ENCODE data around the gene GRM8.

GRM8 gene

DNA sequence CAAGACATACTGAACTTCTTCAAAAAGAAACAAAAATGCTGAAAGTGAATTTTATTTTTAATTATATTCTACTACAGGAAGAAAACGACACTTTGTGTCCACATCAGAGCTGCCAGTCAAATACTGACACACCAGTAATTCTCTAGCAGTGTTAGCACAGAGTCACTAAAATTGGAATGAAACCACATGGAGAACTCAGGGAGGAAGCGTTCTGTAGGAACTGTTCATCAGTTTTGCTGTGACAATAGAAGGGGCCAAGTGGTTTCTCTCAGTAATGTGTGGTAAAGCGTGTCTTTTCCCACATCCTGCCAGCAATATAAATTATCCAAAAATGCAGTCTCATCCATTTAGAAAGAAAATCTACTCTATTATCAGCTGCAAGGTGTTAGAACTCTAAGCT lies 683.3 kb downstream of the GRM8 start:
- DNase-seq (ENCODE audit: extremely low read depth in 1 of 2, low read depth in 1 of 2) = no peak

DNA sequence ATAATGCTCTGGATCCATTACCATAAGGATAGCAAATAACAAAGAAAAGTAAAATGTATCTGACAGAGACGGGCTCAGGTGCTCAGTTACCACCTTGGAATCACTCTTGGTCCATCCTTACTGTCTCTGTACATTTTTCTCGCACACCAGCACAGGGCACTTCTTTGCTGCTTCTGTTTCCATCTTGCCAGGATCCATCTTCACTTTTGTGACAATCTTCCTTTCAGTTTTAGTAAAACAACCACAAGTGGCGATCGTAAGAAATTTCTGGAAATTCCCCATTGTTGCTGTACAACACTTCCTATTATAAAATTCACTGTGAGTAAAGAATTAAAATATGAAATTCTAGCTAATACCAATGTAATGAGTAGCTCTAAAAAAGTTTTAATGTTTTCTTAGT lies 695.5 kb downstream of the GRM8 start:
- DNase-seq (ENCODE audit: extremely low read depth in 1 of 2, low read depth in 1 of 2) = no peak

DNA sequence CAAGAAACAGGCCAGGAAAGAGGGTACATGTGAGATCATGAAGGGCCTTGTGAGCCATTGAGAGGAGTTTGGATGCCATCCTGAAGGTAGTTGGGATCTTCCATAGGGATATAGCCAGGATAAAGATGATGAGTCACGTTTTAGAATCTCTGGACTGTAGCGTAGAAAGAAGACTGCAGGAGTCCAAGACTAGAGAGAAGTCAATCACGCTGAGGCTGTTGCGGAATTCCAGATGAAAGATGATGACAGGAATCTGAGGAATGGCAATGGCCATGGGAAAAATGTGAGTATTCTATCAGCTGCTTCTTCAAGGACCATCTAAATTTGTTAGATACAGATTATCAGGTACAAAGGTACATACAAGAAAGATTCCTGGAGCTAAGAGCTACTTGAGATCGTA lies 711.3 kb downstream of the GRM8 start:
- no peak for DNase-seq (ENCODE audit: extremely low read depth in 1 of 2, low read depth in 1 of 2)

DNA sequence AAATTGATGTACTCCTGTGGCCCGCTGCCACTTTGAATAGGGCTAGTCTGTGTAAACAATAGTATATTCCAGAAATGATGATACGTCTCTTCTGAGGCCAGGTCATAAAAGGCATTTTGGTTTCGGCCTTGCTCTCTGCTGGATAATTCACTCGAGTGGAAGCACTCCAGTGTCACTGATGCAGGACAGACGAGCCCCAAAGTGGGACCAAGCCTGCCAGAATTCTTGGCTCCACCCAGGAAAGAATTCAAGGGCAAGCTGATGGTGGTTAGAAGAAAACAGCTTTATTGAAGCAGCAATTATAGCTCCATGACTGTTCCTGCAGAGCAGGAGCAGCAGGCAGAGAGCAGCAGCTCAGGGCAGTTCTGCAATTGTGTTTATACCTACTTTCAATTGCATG lies 717.6 kb downstream of the GRM8 start:
- DNase-seq (ENCODE audit: extremely low read depth in 1 of 2, low read depth in 1 of 2) = no peak

DNA sequence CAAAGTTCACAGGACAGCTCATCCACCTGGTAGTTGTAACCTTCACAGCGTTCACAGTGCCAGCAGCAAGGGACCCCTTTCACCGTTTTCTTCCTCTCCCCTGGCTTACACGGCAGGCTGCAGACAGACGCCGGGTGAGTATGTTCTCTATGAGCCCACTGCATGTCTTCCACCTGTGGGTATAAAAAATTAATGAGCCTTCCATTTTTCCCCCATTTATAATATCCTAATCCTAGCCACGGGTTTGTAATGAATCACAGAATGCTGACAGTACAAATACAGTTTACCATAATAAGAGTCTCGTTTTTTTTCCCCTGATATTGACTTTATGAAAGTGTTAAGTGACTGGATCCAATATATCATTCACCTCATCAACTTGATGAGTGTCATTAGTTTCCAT lies 719.0 kb downstream of the GRM8 start:
- no peak for DNase-seq (ENCODE audit: extremely low read depth in 1 of 2, low read depth in 1 of 2)

DNA sequence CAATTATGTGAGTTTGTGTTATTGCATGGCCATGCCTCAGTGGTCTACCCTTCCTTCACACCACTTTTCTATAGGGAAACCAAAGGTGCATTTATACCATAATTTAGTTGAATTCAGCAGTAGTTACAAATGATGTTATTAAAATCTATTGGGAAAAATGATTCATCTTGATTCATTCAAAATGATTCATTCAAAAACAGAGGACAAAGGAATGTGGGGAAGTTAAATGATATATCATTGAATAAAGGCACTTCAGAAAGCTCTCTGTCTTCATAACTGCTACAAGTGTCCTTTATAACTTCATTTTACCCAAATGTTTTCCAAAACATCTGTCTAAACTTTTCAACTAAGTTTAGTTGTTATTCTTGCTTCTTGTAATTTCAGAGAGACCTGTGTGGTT lies 722.9 kb downstream of the GRM8 start:
- DNase-seq (ENCODE audit: extremely low read depth in 1 of 2, low read depth in 1 of 2) = no peak

DNA sequence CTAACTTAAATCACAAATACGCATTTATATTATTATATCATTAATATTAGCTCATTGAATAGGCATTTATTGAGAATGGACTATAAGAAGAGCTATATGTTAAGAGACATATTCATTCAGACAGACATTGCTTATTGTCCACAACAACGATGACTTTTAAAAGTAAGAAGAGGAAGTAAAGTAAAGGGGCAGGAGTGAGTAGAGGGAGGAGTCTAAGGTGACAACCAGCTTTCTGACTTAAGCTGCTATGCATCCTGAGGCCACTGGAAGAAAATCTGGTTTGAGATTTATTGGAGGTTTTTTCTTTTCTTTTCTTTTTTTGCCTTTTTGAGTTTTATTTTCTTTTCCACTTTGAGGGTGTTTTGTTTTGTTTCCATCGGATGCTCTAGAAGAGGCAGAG lies 723.5 kb downstream of the GRM8 start:
- no peak for DNase-seq (ENCODE audit: extremely low read depth in 1 of 2, low read depth in 1 of 2)

DNA sequence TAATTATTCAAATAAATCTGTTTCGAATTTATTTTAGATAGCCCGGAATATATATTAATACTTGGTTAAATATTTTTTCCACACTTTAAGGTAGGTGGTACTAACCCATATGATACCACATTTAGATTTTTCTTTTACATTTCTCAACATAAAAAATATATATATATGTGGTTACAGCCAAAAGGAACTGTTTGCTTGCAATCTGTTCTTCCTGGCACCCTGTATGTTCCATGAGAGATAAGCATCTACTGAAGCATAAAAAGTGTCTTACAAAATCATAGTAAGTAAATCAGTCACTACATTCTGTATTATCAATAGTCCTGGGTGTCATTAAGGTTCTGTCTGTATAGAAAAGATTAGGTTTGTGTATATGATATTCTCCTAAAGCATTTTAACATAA lies 726.8 kb downstream of the GRM8 start:
- no peak for DNase-seq (ENCODE audit: extremely low read depth in 1 of 2, low read depth in 1 of 2)

DNA sequence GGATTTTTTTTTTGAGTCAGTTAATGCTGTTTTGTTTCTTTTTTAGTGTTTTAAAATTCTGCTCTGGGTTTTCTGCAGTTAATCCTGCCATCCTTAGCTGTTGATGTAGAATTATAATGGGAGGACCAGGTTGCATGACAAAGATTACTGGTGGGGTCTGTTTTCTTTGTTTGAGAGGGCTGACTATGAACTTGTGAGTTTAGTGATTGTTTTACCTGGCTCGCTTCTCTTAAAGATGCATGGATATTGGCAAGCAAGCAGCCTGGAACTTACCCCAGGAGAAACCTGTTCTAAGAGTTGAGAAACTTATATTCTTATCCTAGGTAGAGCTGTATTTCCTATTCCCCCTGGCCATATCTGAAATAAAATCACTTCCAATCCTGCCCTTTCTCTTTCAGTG lies 727.8 kb downstream of the GRM8 start:
- no peak for DNase-seq (ENCODE audit: extremely low read depth in 1 of 2, low read depth in 1 of 2)

DNA sequence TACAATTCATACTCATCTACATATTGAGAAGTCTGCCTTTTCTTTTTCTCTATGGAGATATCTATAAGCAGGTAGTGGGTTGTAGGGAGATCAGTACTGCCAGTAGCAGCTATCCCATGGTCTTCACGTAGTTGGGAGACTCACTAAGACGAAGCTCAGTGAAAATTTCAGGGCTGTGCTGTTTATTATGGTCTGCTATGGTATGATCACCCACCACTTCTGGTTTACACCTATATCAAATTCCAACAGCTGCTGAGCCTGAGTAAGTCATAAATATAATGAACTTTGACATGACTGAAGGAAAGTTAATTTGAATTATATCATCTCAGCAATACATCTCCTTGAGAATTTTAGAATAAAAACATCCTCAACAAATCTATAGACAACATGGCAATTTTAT lies 741.7 kb downstream of the GRM8 start:
- no peak for DNase-seq (ENCODE audit: extremely low read depth in 1 of 2, low read depth in 1 of 2)

DNA sequence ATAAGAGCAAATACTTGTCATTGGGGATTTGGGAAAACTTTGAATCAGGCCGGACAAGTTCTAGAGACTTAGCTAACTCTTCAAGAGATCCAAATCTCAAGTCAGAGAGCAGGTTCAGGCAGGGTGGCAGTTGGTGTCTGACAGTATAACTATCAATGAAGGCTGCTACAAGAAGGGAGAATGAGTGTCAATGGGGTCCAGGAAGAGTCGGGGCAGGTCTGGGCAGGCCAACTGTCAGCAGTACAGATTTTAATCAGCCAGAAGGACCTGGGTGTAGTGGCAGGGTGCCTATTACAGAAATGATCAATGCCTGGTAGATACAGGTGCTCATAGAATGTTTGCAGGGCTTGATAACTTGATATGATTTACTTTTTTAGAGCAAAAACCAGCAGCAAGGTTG lies 751.1 kb downstream of the GRM8 start:
- DNase-seq (ENCODE audit: extremely low read depth in 1 of 2, low read depth in 1 of 2) = no peak

DNA sequence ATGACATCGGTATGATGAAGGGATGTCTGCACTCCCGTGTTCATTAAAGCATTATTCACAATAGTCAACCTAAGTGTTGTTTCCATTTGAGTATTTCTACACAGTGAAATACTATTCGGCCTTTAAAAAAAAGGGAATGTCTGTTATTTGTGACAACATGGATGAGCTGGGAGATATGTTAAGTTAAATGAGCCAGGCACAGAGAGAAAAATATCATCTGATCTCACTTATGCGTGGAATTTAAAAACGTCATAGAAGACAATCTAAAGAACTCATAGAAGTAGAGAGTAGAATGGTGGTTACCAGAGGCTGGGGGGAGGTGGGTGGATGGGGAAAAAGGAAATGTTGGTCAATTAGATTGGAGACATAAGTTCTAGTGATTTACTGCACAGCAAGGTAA lies 753.3 kb downstream of the GRM8 start:
- no peak for DNase-seq (ENCODE audit: extremely low read depth in 1 of 2, low read depth in 1 of 2)

DNA sequence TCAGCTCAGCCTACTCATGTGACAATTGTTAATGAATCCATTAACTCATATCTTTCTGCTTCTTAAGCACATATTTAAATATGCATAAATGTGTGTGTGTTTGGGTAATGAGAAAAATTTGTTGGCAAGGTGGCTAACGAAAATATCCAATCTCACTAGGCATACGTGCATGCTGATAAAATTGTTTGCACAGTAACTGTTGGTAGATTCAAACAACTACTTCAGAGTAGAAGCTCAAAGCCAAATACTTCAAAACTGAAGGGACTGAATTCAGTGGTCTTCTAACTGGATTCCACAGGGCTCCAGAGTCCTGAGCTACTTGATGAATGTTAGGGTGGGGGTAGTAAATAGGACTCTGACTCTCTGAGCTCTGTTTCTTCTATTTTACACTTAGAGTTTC lies 757.0 kb downstream of the GRM8 start:
- DNase-seq (ENCODE audit: extremely low read depth in 1 of 2, low read depth in 1 of 2) = no peak

DNA sequence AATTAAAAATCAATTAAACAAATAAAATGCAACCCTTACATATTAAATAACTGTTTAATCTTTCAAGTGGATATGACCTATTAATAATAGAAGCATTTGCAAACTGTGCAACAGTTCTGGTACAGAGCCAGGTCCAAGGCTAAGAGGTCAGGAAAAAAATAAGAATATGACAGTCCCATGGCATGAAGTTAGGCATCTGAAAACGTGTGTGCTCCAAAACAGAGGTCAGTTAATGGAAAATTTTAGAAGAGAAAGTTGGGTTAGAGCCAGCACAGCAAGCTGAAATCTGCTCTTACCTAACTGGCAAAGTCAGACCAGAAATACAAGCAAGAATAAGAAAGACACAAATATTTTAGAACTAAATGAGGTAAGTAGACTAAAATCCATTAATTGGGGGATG lies 757.7 kb downstream of the GRM8 start:
- DNase-seq (ENCODE audit: extremely low read depth in 1 of 2, low read depth in 1 of 2) = no peak

DNA sequence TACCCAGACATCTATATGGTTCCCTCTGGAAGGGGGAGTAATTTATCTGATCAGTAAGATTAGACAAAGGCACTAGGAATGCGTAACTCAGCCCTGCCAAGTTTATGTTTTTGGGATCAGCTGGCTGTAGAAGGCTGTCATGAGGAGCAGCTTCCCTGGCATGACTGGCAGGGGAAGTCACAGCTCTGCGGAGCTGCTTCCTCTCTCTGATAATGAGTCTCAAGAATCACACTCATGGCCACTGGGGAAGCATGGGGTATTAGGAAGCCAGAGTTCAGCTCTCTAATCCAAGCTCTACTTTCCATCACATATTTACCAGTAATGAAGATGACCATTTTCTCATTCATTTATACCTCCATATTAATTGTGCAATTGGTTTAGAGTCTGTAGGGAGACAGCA lies 758.9 kb downstream of the GRM8 start:
- DNase-seq (ENCODE audit: extremely low read depth in 1 of 2, low read depth in 1 of 2) = no peak

DNA sequence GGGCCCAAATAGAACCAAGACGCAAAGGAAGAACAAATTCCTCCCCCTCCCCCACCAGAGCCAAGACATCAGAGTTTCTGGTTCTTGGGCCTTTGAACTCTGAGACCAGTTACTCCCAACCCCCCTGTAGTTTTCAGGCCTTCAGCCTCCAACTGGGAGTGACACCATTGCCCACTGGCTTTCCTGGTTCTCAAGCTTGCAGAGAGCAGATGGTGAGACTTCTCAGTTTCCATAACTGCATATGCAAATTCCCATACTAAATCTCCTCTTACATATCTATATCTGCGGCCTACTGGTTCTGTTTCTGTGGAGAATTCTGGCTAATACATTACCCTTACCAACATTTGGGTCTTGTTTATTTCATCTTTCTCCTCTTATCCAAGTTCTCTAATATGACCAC lies 762.9 kb downstream of the GRM8 start:
- no peak for DNase-seq (ENCODE audit: extremely low read depth in 1 of 2, low read depth in 1 of 2)

DNA sequence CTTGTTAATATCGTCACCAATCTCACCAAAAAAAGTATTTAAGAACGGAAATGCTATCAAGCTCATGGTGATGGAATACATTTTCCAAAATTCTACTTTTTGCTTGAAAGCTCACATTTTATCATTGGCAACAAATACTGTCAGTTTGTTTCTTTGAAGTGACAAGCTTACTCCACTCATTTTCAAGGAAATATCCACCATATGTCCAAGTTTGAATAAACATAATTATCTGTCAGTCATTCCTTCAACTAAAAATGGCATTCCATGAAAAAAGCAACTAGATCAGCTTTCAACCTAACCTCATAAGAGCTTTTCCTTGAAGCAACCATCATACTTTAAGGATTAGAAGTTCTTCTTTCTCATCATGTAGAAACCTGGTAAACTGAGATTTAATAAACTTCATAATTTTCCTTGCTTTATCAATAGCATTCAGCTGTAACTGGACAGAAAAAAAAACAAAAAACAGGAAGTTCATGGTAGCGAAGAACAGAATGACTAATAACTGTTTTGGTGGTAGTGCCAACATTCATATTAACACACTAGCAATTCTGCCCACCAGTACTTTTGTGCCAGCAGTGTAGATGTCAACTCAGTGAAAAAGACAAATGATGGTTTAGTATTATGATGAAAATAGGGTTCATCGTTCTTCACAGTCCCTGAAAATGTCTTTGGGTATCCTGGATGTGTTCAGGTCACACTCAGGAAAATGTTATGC lies 764.9 kb downstream of the GRM8 start:
- DNase-seq (ENCODE audit: extremely low read depth in 1 of 2, low read depth in 1 of 2) = no peak

DNA sequence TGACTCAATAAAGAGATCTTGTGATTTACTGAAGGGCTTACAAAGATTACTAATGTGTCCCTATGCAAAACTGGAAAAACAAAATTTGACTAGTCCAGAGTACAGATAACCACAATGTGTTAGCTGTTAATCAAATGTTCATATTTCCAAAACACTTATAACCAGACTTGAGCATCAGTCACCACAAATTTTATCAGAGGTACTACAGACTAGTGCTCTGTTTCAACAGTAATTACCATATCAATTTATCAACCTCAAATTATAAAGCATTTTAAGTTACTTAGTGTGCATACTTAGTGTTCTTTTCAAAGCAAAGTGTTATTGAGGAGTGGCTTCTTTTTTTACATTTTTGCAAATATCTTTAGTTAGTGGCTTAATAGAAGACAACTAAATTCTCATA lies 765.9 kb downstream of the GRM8 start:
- no peak for DNase-seq (ENCODE audit: extremely low read depth in 1 of 2, low read depth in 1 of 2)

DNA sequence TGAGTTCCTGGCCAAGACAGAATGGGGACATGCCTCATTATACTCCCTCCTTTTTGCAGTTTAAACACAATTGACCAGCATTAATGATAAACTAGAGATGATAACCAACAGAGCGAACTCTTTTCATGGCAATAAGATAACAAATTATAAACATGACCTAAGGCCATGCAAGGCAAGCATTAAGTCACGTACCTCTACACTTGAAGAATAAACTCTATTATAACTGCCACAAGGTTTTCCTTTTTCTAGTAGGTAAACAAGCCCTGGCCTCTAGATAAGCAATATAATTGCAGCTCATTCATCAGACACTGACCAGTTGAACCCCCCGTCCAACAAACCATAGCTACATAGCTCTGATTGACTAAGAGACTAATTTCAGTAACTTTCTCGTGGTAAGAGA lies 767.0 kb downstream of the GRM8 start:
- no peak for DNase-seq (ENCODE audit: extremely low read depth in 1 of 2, low read depth in 1 of 2)

DNA sequence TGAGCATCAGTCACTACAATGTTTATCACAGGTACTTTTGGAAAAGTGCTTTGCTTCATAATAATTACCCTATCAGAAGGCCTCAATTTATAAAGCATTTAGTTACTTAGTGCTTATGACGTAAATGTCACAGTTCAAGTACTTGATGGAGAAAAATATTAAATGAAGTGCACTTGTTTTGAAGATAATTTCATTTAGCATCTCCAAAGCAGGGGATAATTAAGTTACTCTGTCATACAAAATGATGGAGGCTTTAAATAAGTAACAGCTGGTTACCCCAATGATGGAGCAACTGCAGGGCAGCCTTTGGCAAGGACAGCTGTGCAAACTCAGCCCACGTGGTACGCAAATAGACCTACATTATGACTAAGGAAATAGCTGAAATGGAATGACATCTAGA lies 768.8 kb downstream of the GRM8 start:
- DNase-seq (ENCODE audit: extremely low read depth in 1 of 2, low read depth in 1 of 2) = no peak

DNA sequence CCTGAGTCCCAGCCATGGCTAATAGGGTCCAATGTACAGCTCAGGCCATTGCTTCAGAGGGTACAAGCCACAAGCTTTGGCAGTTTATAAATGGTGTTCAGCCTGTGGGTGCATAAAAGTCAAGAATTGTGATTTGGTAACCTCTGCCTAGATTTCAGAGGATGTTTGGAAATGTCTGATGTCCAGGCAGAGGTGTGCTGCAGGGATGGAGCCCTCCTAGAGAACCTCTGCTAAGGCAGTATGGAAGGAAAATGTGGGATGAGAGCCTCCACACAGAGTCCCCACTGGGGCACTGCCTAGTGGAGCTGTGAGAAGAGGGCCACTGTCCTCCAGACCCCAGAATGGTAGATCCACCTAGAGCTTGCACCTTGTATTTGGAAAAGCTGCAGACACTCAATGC lies 779.9 kb downstream of the GRM8 start:
- no peak for DNase-seq (ENCODE audit: extremely low read depth in 1 of 2, low read depth in 1 of 2)

DNA sequence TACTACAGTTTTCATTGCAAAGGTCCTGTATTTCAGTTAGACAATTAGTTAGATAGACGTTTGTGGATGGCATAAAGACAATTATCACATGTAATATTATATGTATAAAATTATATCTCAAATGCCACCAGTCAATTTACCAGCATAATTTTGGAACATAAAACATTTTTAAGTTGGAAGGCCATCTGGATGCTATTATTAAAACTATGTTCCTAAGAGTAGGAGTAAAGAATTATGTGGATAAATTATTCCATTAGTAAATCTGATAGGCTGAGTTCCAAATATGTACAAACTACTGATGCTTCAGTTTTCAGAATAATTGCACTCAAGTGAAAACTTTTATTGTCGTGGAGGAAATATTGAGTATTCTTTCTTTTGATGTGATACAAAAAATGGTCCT lies 790.3 kb downstream of the GRM8 start:
- no peak for DNase-seq (ENCODE audit: extremely low read depth in 1 of 2, low read depth in 1 of 2)

DNA sequence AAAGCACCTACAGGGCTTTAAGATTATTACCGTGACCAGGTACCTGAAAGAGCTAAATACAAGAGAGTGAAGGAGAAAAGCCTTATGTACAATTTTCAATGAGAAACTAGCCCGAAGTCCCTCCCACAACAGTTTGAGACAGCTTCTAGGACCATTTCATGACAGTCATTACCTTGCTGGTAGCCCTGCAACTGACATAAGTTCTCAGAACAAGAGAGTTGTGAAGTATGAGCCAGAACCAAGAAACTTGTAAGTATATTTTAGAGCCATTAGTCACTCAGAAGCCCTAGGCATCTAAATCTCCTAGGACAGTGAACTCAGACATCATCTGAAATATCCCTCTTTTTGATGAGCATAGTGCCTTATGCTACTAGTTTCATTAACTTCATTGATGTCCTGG lies 792.1 kb downstream of the GRM8 start:
- DNase-seq (ENCODE audit: extremely low read depth in 1 of 2, low read depth in 1 of 2) = no peak

DNA sequence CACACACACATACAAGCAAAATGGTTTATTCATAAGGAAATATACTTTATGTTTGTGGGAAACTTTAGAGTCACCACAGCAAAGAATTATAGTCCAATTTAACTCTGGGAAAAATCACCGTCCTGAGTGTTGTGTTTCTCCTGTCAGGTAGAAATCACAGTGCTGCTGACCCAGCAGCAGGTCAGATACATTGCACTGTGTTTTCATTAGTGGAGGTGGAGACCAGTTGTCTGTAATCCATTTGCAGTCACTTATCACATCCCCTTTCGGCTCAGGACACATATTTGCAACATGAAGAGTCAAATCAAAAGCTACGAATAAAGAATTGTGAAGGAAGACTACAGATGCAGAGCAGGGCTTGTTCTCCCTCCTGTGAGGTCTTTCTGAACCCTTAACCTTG lies 799.6 kb downstream of the GRM8 start:
- no peak for DNase-seq (ENCODE audit: extremely low read depth in 1 of 2, low read depth in 1 of 2)
